Vagina (tissue), 2 donors: ENCODE measurements around the gene RNF32. TPM values are rescaled to one million over a fixed set of nuclear protein-coding genes. Genes with fewer than 3 reads are reported as not detected.

Experiments used
- DNase-seq, 2 donors: peaks; one replicate each; pipeline ENCODE4 v3.0.0-alpha.2; 2017; ENCODE audit errors: extremely low spot score in 2 of 2
- H3K27ac ChIP-seq: fragments of 200-600 bp; sonication (generic); one replicate; pipeline ENCODE4 v1.5.1; 2019
- H3K27me3 ChIP-seq: fragments of 200-600 bp; sonication (generic); one replicate; pipeline ENCODE4 v1.5.1; 2019
- H3K36me3 ChIP-seq, 2 donors: fragments of 200-600 bp; sonication (generic); one replicate each; pipeline ENCODE4 v1.5.1; 2017 to 2019
- H3K4me1 ChIP-seq: fragments of 200-600 bp; sonication (generic); one replicate; pipeline ENCODE4 v1.5.1; 2019
- H3K4me3 ChIP-seq, 2 donors: fragments of 200-600 bp; sonication (generic); 1 replicate in 1 of 2; 2 replicates in 1 of 2; pipeline ENCODE4 v1.5.1; 2016 to 2019
- H3K9me3 ChIP-seq: fragments of 200-600 bp; sonication (generic); one replicate; pipeline ENCODE4 v1.5.1; 2019
- POLR2A ChIP-seq, 2 donors: fragments of 450-650 bp; IDR thresholded peaks; one replicate each; pipeline ENCODE4 v1.6.1; 2017; ENCODE audit warnings: antibody characterized with exemption in 2 of 2, mild to moderate bottlenecking in 2 of 2, moderate library complexity in 2 of 2
- POLR2AphosphoS5 ChIP-seq, 2 donors: sonication (generic); formaldehyde crosslinking; IDR thresholded peaks; one replicate each; pipeline ENCODE4 v1.9.0; 2017; ENCODE audit warnings: antibody characterized with exemption in 2 of 2, mild to moderate bottlenecking in 2 of 2, low read depth in 1 of 2; ENCODE audit not compliant: insufficient read depth in 1 of 2
- intact Hi-C: fragments of 100-400 bp; cut with DNase I; formaldehyde crosslinking; loops from one replicate; pipeline ENCODE4 v1.15.1; 2023
- total RNA-seq: library from RNA; depleted of rRNA; stranded (reverse); fragments of >200 nt; gene quantifications from one replicate; pipeline ENCODE4 v1.2.3, GENCODE V29; 2016
- TF ChIP-seq, protein P1 (sequence below), 3 experiments: fragments of 450-650 bp in 2 of 3; fragments of 200-600 bp in 1 of 3; sonication (generic) in 1 of 3; IDR thresholded peaks; one replicate each; pipeline ENCODE4 v1.5.1; 2017 to 2019; ENCODE audit warnings: antibody characterized with exemption in 3 of 3, mild to moderate bottlenecking in 2 of 3, moderate library complexity in 2 of 3

The RNF32 gene
- total RNA-seq, 1 donor from 2014 or later = not detected

DNA sequence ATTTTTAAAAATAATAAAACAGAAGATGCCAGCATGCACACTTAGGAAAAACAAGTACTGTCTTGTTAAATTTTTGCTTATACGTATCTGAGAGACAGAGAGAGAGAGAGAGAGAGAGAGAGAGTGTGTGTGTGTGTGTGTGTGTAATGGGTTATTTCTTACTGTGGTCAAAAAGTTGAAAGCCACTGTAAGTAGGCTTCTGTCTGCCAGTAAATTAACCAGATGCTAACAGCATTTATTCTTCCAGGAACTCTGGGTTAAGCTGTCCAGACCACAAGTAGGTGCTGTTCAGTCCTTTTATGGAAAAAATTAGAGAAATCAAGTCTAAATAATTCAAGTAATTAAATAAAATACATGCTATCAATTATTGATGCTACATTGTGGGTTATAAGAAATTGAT, 39.7 kb downstream of the RNF32 start:
- Histone ChIP-seq H3K4me1 (no peaks in the 10 kb centered on the region), H3K36me3 (peaks cover 0 to 41% of the 10 kb centered on the region in 2 donors), H3K27me3 (no peaks in the 10 kb centered on the region), H3K27ac (no peak overlapping the region), H3K9me3 (no peaks in the 10 kb centered on the region), H3K4me3 (no peak overlapping the region)
- no peak for TF ChIP-seq POLR2AphosphoS5 (IDR thresholded peaks at IDR 0.05; ENCODE audit: insufficient read depth in 1 of 2, low read depth in 1 of 2)
- intact Hi-C loops = no loop called here
- DNase-seq = no peak

- Histone ChIP-seq H3K9me3 (no peaks in the 10 kb centered on the region), H3K27ac (no peak overlapping the region), H3K4me1 (no peaks in the 10 kb centered on the region), H3K36me3 (peaks cover 0 to 22% of the 10 kb centered on the region in 2 donors), H3K4me3 (no peak overlapping the region), H3K27me3 (no peaks in the 10 kb centered on the region)
- TF ChIP-seq POLR2AphosphoS5 (IDR thresholded peaks at IDR 0.05; ENCODE audit: insufficient read depth in 1 of 2, low read depth in 1 of 2) = no peak
- TF ChIP-seq, protein P1, sequence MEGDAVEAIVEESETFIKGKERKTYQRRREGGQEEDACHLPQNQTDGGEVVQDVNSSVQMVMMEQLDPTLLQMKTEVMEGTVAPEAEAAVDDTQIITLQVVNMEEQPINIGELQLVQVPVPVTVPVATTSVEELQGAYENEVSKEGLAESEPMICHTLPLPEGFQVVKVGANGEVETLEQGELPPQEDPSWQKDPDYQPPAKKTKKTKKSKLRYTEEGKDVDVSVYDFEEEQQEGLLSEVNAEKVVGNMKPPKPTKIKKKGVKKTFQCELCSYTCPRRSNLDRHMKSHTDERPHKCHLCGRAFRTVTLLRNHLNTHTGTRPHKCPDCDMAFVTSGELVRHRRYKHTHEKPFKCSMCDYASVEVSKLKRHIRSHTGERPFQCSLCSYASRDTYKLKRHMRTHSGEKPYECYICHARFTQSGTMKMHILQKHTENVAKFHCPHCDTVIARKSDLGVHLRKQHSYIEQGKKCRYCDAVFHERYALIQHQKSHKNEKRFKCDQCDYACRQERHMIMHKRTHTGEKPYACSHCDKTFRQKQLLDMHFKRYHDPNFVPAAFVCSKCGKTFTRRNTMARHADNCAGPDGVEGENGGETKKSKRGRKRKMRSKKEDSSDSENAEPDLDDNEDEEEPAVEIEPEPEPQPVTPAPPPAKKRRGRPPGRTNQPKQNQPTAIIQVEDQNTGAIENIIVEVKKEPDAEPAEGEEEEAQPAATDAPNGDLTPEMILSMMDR (IDR thresholded peaks at IDR 0.05) = no peak
- TF ChIP-seq POLR2A (IDR thresholded peaks at IDR 0.05) = no peak
- no peak for DNase-seq
- intact Hi-C loops = no loop called here
These were observed 42.4 kb downstream of the RNF32 start for GRCh38 chr7:156682928-156683327.

DNA sequence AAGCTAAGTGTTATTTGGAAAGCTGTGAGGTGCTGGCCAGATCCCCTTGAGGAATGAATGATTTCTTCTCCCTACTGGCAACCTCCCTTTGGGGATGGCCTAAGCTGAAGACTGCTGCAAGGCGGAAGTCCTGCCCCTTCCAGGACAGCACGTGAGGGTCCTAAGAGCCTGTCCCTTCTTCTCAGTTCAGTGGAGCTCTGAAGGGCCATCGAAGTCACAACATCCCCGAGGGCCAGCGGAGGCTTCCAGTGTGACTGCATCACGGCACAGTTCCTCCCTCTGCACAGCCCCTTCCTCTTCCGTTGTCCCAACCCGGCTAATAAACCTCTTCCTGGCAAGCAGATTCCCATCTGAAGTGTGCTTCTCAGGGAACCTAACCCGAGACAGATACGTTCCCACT, 43.7 kb downstream of the RNF32 start:
- H3K36me3 ChIP-seq = peaks cover 0 to 19% of the 10 kb centered on the region in 2 donors
- no peaks in the 10 kb centered on the region for H3K27me3 ChIP-seq
- H3K9me3 ChIP-seq = no peaks in the 10 kb centered on the region
- no peak overlapping the region for H3K4me3 ChIP-seq
- intact Hi-C loops = no loop called here
- no peaks in the 10 kb centered on the region for H3K4me1 ChIP-seq
- no peak overlapping the region for H3K27ac ChIP-seq
- TF ChIP-seq POLR2A (IDR thresholded peaks at IDR 0.05) (no peak), POLR2AphosphoS5 (IDR thresholded peaks at IDR 0.05; ENCODE audit: insufficient read depth in 1 of 2, low read depth in 1 of 2) (no peak)
- TF ChIP-seq, protein P1 (IDR thresholded peaks at IDR 0.05) = no peak
- no peak for DNase-seq

DNA sequence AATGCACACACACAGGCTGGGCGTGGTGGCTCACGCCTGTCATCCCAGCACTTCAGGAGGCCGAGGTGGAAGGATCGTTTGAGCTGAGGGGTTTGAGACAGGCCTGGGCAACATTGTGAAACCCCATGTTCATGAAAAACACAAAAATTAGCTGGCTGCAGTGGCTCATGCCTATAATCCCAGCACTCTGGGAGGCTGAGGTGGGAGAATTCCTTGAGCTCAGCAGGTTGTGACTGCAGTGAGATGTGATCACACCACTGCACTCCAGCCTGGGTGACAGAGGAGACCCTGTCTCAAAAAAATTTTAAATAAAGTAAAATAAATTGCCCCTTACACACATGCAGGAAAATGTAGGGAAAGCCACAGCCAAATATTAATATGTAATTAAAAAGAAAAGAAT, 44.1 kb downstream of the RNF32 start:
- Histone ChIP-seq H3K4me3 (no peak overlapping the region), H3K27ac (no peak overlapping the region), H3K9me3 (no peaks in the 10 kb centered on the region), H3K4me1 (no peaks in the 10 kb centered on the region), H3K36me3 (peaks cover 0 to 19% of the 10 kb centered on the region in 2 donors), H3K27me3 (no peaks in the 10 kb centered on the region)
- intact Hi-C loops = no loop called here
- TF ChIP-seq POLR2A (IDR thresholded peaks at IDR 0.05) (no peak), POLR2AphosphoS5 (IDR thresholded peaks at IDR 0.05; ENCODE audit: insufficient read depth in 1 of 2, low read depth in 1 of 2) (no peak)
- TF ChIP-seq, protein P1 (IDR thresholded peaks at IDR 0.05) = no peak
- DNase-seq = no peak

DNA sequence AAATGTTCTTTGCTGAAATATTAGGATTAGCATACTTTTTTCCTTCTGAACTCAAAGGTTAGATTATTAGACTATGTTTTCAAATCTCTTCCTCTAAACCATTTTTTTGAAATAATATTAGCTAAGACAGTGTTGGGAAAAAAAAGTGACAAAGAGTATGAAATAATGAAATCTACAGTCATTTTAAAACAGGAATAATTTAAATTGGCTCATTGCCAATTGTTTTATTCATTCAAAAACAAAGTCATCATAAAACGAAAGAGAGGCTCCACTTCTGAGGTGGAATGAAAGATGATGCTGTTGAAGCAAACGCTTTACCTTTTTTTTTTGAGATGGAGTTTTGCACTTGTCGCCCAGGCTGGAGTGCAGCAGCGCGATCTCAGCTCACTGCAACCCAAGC, 51.2 kb downstream of the RNF32 start:
- no peak for DNase-seq
- no peak for TF ChIP-seq POLR2A (IDR thresholded peaks at IDR 0.05)
- Histone ChIP-seq H3K4me1 (peaks cover 4% of the 10 kb centered on the region), H3K4me3 (no peak overlapping the region), H3K36me3 (no peaks in the 10 kb centered on the region), H3K9me3 (no peaks in the 10 kb centered on the region), H3K27ac (no peak overlapping the region), H3K27me3 (no peaks in the 10 kb centered on the region)
- intact Hi-C loops = no loop called here

- Histone ChIP-seq H3K9me3 (peaks cover 2% of the 10 kb centered on the region), H3K36me3 (no peaks in the 10 kb centered on the region), H3K4me3 (no peak overlapping the region), H3K27me3 (no peaks in the 10 kb centered on the region), H3K4me1 (peaks cover 4% of the 10 kb centered on the region), H3K27ac (no peak overlapping the region)
- intact Hi-C loops = no loop called here
- TF ChIP-seq POLR2A (IDR thresholded peaks at IDR 0.05) (no peak), POLR2AphosphoS5 (IDR thresholded peaks at IDR 0.05; ENCODE audit: insufficient read depth in 1 of 2, low read depth in 1 of 2) (no peak)
- TF ChIP-seq, protein P1 (IDR thresholded peaks at IDR 0.05) = no peak
- no peak for DNase-seq
These were observed 52.3 kb downstream of the RNF32 start for GRCh38 chr7:156692849-156693248.
